ENCODE measurements around the gene BYSL.

Gene BYSL

GRCh38 chr6:41920921-41921711, at the start of gene BYSL, which contains the start of gene MED20:
BYSL (plus strand) TSS chr6:41921499; CDS start chr6:41921563, 64 bp downstream.
MED20 (minus strand) TSS chr6:41921139; CDS start chr6:41921018, 121 bp downstream.
- in situ Hi-C loops (cut with MboI; ENCODE audit: low sequenced_read_pairs): loop anchor here (10.0 kb wide), 1 partner anchor 124 kb away; no protein-coding TSS in a partner anchor

GRCh38 chr6:41871691-41872090, 49.6 kb upstream of the BYSL start:
- in situ Hi-C loops (cut with MboI; ENCODE audit: low sequenced_read_pairs): no loop called here

DNA sequence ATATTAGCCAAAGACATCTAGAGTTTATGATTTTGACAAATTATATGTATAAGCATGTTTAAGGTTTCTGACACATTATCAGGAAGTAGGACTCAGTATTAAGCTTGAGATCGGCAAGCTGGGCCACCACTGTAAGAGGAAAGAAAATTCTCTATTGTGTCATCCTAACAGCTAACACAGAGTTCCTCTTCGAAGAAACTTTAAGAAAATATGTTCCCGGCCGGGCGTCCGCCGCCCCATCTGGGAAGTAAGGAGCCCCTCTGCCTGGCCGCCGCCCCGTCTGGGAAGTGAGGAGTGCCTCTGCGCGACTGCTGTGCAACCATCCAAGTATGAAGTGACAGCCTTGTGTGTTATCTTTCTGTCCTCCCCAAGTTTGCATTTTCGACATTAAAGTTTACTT, 49.2 kb upstream of the BYSL start:
- in situ Hi-C loops (cut with MboI; ENCODE audit: low sequenced_read_pairs): no loop called here

- in situ Hi-C loops (cut with MboI; ENCODE audit: low sequenced_read_pairs): no loop called here
These were observed 46.6 kb upstream of the BYSL start for GRCh38 chr6:41874741-41875140.

- in situ Hi-C loops (cut with MboI; ENCODE audit: low sequenced_read_pairs): no loop called here
These were observed 44.1 kb upstream of the BYSL start for GRCh38 chr6:41877051-41877680.

GRCh38 chr6:41878246-41878645, 43.1 kb upstream of the BYSL start:
- in situ Hi-C loops (cut with MboI; ENCODE audit: low sequenced_read_pairs): no loop called here

DNA sequence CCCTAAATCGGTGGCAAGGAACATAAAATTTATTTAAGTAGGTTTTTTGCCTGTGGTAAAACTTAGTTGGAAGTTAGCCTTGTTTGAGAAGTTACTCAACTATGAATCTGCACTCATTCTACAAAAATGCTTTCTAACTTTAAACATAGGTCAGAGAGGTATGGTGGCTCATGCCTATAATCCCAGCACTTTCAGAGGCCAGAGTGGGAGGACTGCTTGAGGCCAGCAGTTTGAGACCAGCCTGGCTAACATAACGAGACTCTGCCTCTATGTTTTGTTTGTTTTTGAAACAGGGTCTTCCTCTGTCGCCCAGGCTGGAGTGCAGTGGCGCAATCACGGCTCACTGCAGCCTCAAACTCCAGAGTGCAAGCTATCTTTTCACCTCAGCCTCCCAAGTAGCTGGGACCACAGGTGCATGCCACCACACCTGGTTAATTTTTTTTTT, 42.3 kb upstream of the BYSL start:
- in situ Hi-C loops (cut with MboI; ENCODE audit: low sequenced_read_pairs): no loop called here

- in situ Hi-C loops (cut with MboI; ENCODE audit: low sequenced_read_pairs): no loop called here
These were observed 39.8 kb upstream of the BYSL start for GRCh38 chr6:41881506-41881905.

DNA sequence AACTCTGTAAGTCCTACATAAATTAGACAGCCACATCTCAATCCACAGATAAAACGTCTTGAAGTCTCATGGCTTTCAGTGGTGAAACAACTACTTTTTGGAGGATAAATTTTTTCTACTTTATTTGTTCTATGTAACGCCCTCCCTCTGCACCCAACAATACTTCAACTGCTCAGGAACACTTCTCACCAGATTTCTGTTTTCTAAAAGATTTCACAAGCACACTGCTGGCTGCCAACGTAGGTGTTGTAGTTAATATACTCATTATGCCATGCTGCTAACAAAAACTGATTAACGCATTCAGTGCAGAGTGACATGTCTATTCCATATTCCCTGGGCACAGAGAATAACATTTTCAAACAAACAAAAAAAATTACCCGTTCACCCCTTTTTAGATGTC, 36.3 kb upstream of the BYSL start:
- in situ Hi-C loops (cut with MboI; ENCODE audit: low sequenced_read_pairs): no loop called here

- in situ Hi-C loops (cut with MboI; ENCODE audit: low sequenced_read_pairs): no loop called here
These were observed 35.4 kb upstream of the BYSL start for GRCh38 chr6:41885930-41886329.

- in situ Hi-C loops (cut with MboI; ENCODE audit: low sequenced_read_pairs): no loop called here
These were observed 34.0 kb upstream of the BYSL start for GRCh38 chr6:41887331-41887751.

DNA sequence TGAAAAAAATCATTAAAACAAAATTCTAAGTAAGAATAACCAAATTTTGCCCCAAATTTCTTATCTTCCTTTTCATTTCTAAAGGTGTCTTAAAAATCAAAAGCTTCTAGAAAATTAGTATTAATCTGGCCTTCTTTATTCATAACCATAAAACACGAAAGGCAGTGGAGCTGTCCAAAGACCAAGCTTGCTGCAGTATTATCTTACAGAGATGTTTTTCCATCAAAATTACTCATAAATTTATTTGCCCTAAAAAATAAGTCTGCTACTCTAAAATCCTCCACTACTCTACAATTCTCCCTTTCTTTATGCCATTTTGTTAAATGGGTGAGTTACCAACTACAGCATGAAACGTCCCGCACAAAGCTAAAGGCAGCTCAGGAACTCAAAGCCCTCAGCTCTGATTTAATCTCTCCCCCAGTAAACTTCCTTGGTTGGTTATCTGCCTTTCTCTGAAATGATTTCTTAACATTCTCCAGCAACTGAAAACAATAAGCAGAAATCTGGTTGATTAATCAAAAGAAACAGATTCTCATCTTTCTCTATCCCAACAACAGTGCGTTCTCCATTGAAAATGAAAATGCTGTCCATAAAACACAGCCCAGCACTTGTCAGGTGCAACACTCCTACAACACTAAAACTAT, 28.3 kb upstream of the BYSL start:
- in situ Hi-C loops (cut with MboI; ENCODE audit: low sequenced_read_pairs): no loop called here

GRCh38 chr6:41894366-41895299, 26.7 kb upstream of the BYSL start:
- in situ Hi-C loops (cut with MboI; ENCODE audit: low sequenced_read_pairs): no loop called here

DNA sequence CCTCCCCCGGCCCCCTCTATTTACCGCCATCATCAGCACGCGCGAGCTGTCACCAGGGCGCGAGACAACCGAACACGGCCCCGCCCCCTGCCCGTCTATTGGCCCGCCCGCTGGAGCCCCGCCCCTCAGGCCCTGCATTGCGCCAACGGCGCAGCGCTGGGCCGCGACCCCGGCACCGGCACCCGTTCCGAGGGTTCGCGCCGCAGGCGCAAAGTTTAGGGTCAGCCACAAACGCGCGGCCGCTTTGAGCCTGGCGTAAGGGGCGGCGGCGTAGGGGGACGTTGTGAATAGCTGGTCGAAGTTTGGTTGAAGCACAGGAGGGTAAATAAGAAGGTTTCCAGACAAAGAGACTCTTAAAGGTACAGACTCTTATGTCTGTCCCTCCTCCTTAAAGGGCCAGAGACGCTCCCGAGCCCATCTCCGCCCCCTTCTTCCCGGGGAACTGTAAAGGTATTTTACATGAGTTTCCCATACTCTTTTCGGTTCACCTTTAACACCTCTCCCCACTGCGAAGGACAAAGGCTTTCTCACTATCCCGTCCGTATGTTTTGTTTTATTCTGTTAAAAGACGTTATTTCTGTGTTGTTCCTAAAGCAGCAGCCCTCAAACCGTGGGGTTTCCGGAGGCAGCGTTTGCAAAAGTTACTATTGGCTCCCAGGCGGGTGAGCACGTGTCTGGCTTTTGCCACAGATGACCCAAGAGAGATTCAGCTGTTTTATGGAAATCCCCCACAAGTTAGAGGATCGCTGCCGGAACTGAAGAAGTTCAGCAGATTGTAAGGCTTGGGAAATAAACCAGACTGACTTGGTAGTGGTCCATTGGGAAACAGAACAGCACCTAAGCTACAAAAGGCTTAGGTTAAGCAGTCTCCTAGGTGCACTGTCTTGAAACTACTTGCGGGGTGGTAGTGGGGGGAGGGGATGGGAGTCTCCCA, 25.7 kb upstream of the BYSL start, which contains the start of gene USP49:
Gene USP49, minus strand, starts transcription at position 76 of the 934 bp plus-strand sequence. CDS start 88,392 bp downstream, outside the sequence.
- in situ Hi-C loops (cut with MboI; ENCODE audit: low sequenced_read_pairs): no loop called here

DNA sequence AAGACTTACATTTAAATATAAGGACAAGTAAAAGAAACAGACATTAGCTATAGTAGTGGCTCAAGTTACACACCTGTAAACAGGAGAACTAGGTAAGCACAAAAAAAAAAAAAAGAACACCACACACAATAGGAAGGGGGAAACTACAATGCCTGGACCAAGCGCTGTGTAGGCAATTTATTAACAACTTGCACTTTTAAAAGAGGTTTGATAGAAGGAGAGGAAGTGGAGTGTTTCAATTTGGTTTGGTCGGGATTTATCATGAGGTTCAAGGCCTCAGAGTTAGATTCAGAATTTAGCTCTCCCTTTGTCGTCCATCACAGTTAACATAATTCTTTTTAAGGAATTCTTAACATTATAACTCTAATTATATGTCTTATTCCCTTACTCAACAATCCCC, 25.0 kb upstream of the BYSL start:
- in situ Hi-C loops (cut with MboI; ENCODE audit: low sequenced_read_pairs): no loop called here

- in situ Hi-C loops (cut with MboI; ENCODE audit: low sequenced_read_pairs): no loop called here
These were observed 20.4 kb upstream of the BYSL start for GRCh38 chr6:41900861-41901260.

DNA sequence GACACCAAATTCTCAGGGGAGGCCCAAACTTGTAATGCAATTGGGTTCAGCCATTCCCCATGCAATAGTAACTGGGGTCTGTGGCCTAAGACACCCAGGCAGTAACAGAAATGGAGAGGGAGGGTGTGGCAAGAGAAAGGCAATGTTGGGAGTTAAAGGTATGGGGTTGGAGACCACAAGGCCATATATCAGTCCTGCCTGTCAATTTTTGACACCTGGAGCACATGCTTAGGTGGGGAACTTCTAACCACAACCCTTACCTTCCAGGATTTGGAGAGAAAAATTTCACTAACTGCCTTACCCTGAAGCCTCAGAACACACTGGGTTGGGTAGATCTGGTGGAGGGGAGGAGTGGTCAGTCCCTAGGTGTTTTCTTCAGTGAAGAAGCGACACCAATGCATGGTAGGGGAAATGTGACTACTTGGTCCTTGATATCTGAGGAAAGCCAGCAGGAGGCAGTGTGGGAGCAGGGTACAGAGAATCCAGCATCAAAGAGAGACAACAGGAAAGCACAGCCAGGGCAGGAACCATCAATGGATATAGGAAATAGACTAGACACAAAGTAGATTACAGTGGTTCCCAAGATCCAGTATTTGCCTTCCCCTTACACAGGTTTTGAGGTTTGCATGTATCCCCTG, 19.3 kb upstream of the BYSL start:
- in situ Hi-C loops (cut with MboI; ENCODE audit: low sequenced_read_pairs): no loop called here

DNA sequence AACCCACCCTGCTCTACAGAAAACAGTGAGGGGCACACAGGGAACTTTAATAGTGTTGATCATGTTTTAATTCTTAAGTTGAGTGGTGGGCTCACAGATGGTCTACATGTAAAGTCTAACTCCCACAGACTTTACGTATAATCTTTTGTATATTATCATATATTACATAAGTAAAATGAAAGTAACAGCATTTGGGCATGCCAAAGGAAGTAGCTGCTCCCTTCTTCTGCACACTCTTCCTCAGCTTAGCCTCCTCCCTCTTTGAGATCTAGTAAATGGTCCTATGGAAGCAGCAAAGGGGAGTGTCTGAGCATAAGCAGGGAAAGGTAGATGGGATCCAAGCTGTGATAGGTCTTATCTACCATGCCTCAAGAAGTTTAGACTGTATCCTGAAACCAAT, 11.6 kb upstream of the BYSL start:
- in situ Hi-C loops (cut with MboI; ENCODE audit: low sequenced_read_pairs): no loop called here

- in situ Hi-C loops (cut with MboI; ENCODE audit: low sequenced_read_pairs): no loop called here
These were observed 7.0 kb upstream of the BYSL start for GRCh38 chr6:41914343-41914742.

Data from HL-60/S4 treated with retinoic acid at 250 ng/mL for 4 days and 3 days (cell line).